GM19043 (cell line): ENCODE measurements around the gene MTARC1.
A peak's percentile ranks its signal among the peaks of the same experiment; 100 is the strongest.

Experiments used
- ATAC-seq: cut with Tn5 transposase; IDR thresholded peaks from one replicate; pipeline ENCODE4 v1.9.1; 2021; ENCODE audit warnings: low read depth; ENCODE audit not compliant: unreplicated experiment

Gene MTARC1

DNA sequence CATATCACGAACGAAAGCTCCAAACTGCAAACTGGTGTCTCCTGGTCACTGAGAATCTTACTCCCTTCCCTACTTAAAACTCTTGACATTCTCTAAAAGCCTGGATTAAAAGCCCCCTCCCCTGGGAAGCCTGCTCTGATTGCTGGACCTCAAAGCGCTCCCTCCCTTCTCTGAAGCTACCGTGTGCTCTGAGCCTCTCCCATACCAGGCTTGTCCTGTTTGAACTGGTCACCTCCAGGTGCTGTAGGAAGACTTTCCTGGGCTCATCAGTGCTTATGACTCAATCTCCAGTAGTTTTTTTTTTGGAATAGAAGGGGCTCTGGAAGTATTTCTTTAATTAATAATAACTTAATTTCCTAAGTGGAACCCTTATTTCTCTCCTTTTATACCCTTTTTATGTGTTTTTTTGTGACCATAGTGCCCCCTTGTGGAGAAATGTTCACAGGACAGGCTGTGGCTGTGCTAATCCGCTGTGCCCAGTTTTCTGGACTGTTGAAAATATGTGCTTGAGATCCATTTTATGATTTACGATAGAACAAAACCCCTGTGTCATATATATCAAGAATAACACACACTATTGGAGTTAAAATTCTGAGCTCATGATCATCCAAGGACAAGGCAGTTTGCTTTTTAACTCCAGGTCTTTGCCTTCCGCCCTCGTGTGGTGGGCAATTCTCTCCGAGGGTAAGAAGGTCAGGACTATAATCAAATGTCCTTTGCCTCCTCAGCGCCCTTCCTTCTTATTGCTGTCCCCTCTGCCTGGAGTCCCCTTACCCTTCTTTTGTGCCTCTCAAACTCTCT, 16.9 kb downstream of the MTARC1 start:
- no peak for ATAC-seq

DNA sequence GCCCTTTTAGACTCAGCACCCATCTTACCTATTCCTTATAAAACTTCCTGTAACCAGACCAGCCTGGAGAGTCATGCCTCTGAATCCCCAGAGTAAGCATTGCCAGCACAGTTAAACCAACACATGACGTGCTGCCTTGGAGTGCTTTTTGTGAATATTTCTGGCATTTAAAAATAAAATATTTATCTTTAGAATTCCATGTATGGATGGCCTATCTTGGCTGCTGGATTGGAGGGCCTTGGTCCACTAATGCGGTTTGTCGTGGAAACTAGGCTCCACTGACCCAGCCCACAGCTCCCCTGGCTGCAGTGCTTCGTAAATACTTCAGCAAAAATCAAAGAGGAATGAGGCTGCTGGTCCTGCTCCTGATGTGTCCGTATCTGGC, 17.5 kb downstream of the MTARC1 start:
- no peak for ATAC-seq

- no peak for ATAC-seq
Measured at GRCh38 chr1:220806408-220806807, 19.7 kb downstream of the MTARC1 start.

DNA sequence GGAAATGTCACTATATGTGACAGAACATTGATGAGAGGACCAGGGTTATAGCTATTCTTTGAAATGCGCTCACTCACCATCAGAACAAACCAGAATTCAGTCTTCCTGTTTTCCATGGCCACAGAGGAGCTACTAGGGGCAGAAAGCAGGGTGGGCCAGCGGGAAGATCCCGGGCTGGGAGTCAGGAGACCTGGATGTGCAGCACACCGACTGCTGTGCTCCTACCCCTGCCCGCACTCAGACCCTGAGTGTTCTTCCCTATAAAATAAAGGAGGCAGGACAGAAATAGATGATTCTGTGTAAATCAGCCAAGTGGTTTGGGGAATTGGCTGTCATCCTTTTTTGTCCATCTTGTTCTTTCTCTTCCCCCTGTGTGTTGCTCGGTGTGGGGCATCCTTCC, 21.0 kb downstream of the MTARC1 start:
- ATAC-seq: no peak

DNA sequence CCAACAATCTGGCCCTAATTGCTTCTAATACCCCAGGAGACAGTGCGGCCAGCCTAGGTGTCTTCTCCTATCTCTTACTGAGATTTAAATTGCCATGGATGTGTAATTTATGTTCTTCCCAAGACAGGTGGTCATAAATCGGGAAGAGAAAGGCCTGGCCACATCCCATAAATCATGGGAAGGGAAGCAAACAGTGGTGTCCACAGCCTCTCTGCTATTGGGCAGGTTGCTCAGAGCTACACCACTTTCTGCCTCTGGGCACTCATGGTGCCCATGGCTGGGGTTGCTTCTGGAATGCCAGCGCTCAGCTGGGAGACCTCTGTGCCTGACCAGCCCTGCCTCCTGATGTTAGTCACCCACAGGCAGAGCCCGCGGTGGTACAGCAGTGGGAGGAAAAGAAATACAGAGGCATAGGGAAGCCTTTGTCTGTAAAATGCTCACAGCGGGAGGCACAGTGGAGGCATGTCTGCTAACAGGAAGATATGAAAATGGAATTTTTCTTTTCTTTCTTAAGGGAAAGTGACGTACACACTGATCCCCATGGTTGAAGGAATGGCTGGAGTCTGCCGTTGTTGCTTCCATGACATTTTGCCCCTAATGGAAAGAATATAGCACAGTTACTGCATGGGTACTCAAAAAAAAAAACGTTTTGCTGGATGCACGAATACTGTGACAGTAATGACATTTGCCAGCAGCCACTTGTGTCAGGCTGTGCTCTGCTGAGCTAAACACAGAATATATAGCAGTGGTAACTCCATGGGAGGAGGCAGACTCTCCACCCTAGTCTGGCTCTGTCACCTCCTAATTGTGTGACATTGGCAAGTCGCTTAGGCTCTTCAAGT, 21.9 kb downstream of the MTARC1 start:
- no peak for ATAC-seq

DNA sequence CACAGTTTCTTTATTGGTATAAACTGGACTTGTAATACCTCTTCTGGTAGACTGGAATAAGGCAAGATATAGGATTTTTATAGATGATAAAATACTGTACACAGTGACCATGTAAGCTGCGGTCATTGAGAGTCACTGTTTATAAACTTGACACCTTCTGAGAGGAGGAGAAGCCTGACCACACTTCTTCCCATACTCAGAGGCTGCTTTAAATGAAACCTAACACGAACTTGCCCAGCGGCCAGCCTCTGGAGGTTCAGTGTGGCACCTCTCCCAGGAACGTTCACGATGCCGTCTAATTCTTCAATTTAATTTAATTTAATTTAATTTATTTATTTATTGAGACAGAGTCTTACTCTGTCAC, 22.5 kb downstream of the MTARC1 start:
- no peak for ATAC-seq

GRCh38 chr1:220809704-220810103, 23.0 kb downstream of the MTARC1 start:
- ATAC-seq: no peak

- ATAC-seq: peak; percentile 91
Measured at GRCh38 chr1:220810179-220810653, 23.5 kb downstream of the MTARC1 start.

GRCh38 chr1:220810963-220811362, 24.2 kb downstream of the MTARC1 start:
- no peak for ATAC-seq

- no peak for ATAC-seq
Measured at GRCh38 chr1:220811695-220812094, 25.0 kb downstream of the MTARC1 start.

DNA sequence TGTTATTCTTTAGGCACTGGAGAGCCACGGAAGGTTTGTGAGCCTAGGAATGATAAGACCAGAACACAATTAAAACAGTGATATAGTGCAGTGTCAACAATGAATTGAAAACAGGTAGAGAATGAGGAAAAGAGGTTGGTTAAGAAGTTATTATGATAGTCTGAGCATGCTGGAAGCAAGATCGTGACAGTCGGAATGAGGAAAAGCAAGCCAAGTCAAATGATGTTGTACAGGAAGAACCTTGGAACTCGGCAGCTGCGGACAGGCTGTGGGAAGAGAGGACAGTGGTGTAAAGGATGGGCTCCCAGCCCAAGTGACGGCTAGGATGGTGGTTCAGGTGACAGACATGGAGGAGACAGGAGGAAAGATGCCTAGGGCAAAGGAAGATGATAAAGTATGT, 25.6 kb downstream of the MTARC1 start:
- ATAC-seq: no peak

DNA sequence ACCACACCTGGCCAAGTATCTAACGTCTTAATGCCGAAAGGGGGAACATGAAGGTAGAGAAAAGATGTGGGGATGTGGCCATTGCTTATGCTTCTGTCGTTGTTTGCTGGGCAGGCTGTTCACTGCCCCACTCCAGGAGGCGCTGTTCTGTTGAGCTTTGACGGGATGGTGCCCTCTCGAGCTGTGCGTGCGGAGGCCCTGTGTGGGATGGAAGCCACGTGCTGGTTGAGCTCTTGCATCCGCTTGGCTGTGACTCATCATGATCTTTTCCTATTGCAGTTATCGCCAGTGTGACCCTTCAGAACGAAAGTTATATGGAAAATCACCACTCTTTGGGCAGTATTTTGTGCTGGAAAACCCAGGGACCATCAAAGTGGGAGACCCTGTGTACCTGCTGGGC, 26.3 kb downstream of the MTARC1 start:
- ATAC-seq: no peak

DNA sequence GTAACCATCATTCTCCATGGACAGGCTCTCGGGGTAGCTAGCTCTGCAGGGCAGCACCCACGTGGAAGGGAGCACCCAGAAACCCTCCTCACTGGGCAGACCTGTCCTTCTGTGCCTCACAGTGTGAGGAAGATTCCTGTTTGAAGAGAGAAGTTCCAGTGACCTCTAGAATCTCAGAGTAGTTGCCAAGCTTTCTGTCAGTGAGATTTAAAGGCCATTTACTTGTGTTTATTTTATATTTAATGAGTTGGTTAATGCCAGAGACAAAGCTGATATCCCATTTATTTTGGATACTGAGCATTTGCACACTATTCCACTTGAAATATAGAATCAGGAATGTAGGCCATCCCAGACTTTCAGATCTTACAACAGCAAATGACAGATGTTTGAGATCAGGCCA, 28.7 kb downstream of the MTARC1 start:
- no peak for ATAC-seq

DNA sequence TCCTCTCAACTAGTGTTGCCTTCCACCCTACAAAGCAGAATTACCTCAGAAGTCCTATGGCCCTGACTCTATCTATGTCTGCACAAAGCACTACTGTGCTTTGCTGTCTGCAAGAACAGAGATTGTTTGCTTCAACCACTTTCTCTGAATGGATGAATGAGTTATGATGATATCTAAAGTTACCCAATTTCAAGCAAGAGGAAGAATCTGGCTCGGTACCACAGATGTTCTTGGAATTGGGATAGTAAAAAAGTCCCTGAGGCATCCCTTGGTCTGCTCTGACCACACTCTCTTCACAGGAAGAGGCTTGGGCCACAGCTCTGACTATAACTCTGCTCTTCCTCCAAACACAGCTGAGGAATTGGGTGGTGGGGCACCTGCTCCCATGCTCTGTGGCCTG, 31.2 kb downstream of the MTARC1 start:
- no peak for ATAC-seq

DNA sequence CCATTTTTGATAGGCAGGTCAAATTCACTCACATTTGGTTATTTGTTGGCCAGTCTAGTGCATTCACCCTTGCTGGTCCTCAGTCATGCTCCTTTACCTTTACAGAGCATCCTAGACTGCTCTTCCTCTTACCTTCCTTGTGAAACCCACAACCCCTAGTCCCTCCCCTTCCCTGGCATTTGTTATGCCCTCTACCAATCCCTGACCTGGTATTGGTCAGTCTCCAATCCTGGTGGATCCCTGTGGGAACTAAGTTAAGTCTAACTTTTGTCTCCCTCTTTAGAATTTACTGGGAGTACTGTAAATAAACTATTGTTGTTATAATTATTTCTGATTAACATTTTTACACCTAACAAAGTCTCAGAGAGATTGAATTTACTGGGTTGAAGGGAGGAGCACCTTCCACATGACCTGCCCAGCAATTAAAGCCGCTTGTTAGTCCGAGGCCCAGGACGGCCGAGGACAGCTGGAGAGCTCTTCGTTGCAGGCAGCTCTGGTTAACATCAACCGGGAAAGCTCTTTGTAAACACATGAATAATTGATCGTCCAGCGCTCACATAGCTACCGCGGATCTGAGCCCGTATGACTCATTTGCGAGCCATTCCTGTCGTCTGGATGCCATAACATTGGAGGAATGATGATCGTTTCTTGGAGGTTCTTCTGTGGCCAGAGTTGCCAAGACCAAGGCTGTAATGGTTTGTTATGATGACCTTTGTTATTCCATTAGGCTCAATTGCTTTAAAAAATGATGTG, 31.9 kb downstream of the MTARC1 start:
- no peak for ATAC-seq

GRCh38 chr1:220819467-220820026, 32.8 kb downstream of the MTARC1 start:
- ATAC-seq: no peak

DNA sequence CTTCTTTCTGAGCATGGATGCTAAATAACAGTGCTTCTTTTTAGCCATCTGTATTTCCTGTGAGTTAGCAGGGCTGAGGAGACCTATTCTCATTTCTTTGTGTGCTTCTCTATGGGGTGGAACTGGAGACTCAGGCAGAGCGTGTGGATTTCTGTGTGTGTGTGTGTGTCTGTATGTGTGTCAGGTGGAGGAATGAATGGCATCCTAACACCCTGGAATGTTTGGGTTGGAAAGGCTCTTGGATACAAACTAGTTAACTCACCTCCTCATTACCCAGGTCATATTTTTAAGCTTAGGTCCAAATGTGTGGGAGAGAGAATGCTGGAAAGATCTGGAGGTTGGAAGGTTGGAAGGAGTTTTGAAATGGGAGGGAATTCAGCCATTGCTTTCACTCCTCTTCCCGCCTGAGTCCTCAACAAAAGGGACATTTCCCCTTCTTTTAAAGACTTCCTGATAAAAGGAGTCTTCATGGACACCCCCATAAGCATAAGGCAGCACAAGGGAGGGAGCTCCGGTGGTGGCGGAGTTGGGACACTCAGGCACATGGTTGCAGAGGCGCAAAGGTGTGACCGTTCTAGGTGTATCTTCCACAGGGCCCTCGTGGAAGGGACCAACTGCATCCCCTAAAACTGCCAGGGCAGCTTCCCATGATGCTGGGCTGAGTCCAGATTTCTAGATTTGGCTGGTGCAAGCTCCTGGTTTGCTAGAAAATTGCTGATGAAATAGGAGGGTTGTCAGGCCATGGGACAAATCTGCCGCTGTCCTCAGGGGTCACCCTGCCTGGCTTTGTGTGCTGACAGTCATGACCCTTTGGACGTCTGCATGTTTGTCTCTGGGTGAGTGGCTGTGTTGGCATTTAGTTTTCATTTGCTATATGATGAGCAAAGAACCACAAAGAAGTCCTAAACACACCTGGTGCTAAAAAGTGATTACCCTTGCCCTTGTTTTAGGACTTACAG, 37.6 kb downstream of the MTARC1 start:
- ATAC-seq: no peak

- no peak for ATAC-seq
Measured at GRCh38 chr1:220825819-220826551, 39.3 kb downstream of the MTARC1 start.

GRCh38 chr1:220826729-220827128, 40.0 kb downstream of the MTARC1 start:
- no peak for ATAC-seq
